Testis (tissue), 2 donors: ENCODE data around the gene ARHGAP32.

ENCODE experiments used
- CTCF ChIP-seq, 3 experiments: fragments of 450-650 bp in 2 of 3; fragments of 200-600 bp in 1 of 3; sonication (generic) in 1 of 3; IDR thresholded peaks; one replicate each; pipeline ENCODE4 v1.5.1; 2016 to 2019; ENCODE audit warnings: antibody characterized with exemption in 3 of 3, mild to moderate bottlenecking in 2 of 3, moderate library complexity in 1 of 3
- POLR2A ChIP-seq: fragments of 450-650 bp; IDR thresholded peaks from one replicate; pipeline ENCODE4 v1.6.1; 2017; ENCODE audit warnings: antibody characterized with exemption, mild to moderate bottlenecking, moderate library complexity

GRCh38 chr11:129061492-129062230, 130.5 kb downstream of the ARHGAP32 start:
- TF ChIP-seq CTCF (IDR thresholded peaks at IDR 0.05) (no peak), POLR2A (no peak)
